HCT116 (cell line): ENCODE data around the gene DHX30. TPM values are rescaled to one million over a fixed set of nuclear protein-coding genes. Genes with fewer than 3 reads are reported as not detected.

Source experiments
- ATAC-seq: fragments of 200-7000 bp; cut with Tn5 transposase; 2 replicates; pipeline ENCODE4 v1.9.1; 2020; ENCODE audit warnings: mild to moderate bottlenecking, moderate library complexity
- BruUV-seq: library from RNA; stranded (reverse); fragments of 400-500 nt; replicated peaks from 2 replicates; lab custom pipeline; 2021; lab: Mats Ljungman, UMichigan
- CTCF ChIA-PET: fragments of 300-600 bp; sonication (Branson Sonifier 250); formaldehyde crosslinking; loops from one replicate; lab custom pipeline; 2021; ENCODE audit warnings: antibody characterized with exemption; lab: Charles Lee
- POLR2A ChIA-PET: fragments of 300-600, 350-600 bp; sonication (Branson Sonifier 250); formaldehyde crosslinking; loops from one replicate; lab custom pipeline; 2021; ENCODE audit warnings: antibody characterized with exemption; lab: Charles Lee
- RAD21 ChIA-PET, 2 experiments: fragments of 300-600 bp; sonication (Branson Sonifier 250); formaldehyde crosslinking; loops; one replicate each; lab custom pipeline; 2023; ENCODE audit warnings: low total read pairs in 2 of 2; ENCODE audit not compliant: uncharacterized antibody in 2 of 2, unreplicated experiment in 2 of 2, low non-redundant PET in 1 of 2; lab: Charles Lee
- DNase-seq: peaks from one replicate; pipeline ENCODE4 v3.0.0-alpha.2; 2010; ENCODE audit warnings: low read depth, low spot score
- H2AFZ ChIP-seq: fragments of 200-600 bp; shearing (Covaris generic), sonication (generic); 2 replicates; pipeline ENCODE4 v1.6.1; 2017; ENCODE audit warnings: low read depth, mixed run types, mixed read lengths, antibody characterized with exemption, low read length; ENCODE audit not compliant: poor library complexity, severe bottlenecking
- H3K27ac ChIP-seq: 2 replicates; pipeline ENCODE4 v1.5.1; 2012; ENCODE audit warnings: low read depth, low read length
- H3K27me3 ChIP-seq: fragments of 200-600 bp; sonication (generic); 2 replicates; pipeline ENCODE4 v1.6.1; 2016; ENCODE audit warnings: mixed run types, low read length, mixed read lengths; ENCODE audit not compliant: insufficient read depth
- H3K36me3 ChIP-seq, 2 experiments: fragments of 200-500 bp in 1 of 2; fragments of 200-600 bp in 1 of 2; sonication (Bioruptor generic) in 1 of 2; sonication (generic) in 1 of 2; 2 replicates each; pipeline versions ENCODE4 v1.5.1 to v1.6.1; 2014 to 2016; ENCODE audit warnings: low read length in 2 of 2, inconsistent platforms in 1 of 2, mixed read lengths in 1 of 2, mixed run types in 1 of 2; ENCODE audit not compliant: insufficient read depth in 2 of 2, control insufficient read depth in 1 of 2
- H3K4me1 ChIP-seq, 2 experiments: fragments of 200-600 bp in 1 of 2; sonication (generic) in 1 of 2; 2 replicates each; pipeline versions ENCODE4 v1.5.1 to v1.6.1; 2012 to 2017; ENCODE audit warnings: low read length in 2 of 2, inconsistent platforms in 1 of 2, mild to moderate bottlenecking in 1 of 2, mixed read lengths in 1 of 2, mixed run types in 1 of 2, moderate library complexity in 1 of 2; ENCODE audit not compliant: insufficient read depth in 2 of 2, control insufficient read depth in 1 of 2
- H3K4me2 ChIP-seq: fragments of 200-600 bp; sonication (generic); 2 replicates; pipeline ENCODE4 v1.6.1; 2017; ENCODE audit warnings: mixed run types, low read length, mixed read lengths
- H3K4me3 ChIP-seq, 2 experiments: fragments of 200-600 bp in 1 of 2; sonication (generic) in 1 of 2; replicated peaks in 1 of 2; 2 replicates each; pipeline ENCODE4 v1.5.1; 2011 to 2016; ENCODE audit warnings: low read length in 2 of 2, control low read depth in 1 of 2, low read depth in 1 of 2, mild to moderate bottlenecking in 1 of 2, mixed read lengths in 1 of 2, mixed run types in 1 of 2
- H3K79me2 ChIP-seq: fragments of 200-600 bp; sonication (generic); 2 replicates; pipeline ENCODE4 v1.6.1; 2017; ENCODE audit warnings: mild to moderate bottlenecking, mixed run types, low read length, moderate library complexity, mixed read lengths; ENCODE audit not compliant: insufficient read depth
- H3K9ac ChIP-seq: fragments of 200-600 bp; sonication (generic); 2 replicates; pipeline ENCODE4 v1.6.1; 2016; ENCODE audit warnings: low read length, mixed read lengths
- H3K9me2 ChIP-seq: fragments of 200-600 bp; sonication (generic), shearing (Covaris generic); 2 replicates; pipeline ENCODE4 v1.6.1; 2017; ENCODE audit warnings: mixed run types, mild to moderate bottlenecking, moderate library complexity; ENCODE audit not compliant: insufficient read depth
- H3K9me3 ChIP-seq, 2 experiments: fragments of 200-500 bp in 1 of 2; fragments of 200-600 bp in 1 of 2; sonication (Bioruptor generic) in 1 of 2; sonication (generic) in 1 of 2; 2 replicates each; pipeline ENCODE4 v1.6.1; 2014 to 2017; ENCODE audit warnings: low read length in 2 of 2, mixed read lengths in 2 of 2, inconsistent platforms in 1 of 2, low read depth in 1 of 2, mild to moderate bottlenecking in 1 of 2, mixed run types in 1 of 2, moderate library complexity in 1 of 2; ENCODE audit not compliant: control insufficient read depth in 1 of 2, insufficient read depth in 1 of 2
- H4K20me1 ChIP-seq: fragments of 200-600 bp; sonication (generic), shearing (Covaris generic); 2 replicates; pipeline ENCODE4 v1.6.1; 2017; ENCODE audit warnings: mixed run types, mild to moderate bottlenecking, moderate library complexity; ENCODE audit not compliant: insufficient read depth
- EZH2phosphoT487 ChIP-seq: fragments of 200-600 bp; IDR thresholded peaks from 2 replicates; pipeline ENCODE4 v1.6.1; 2018; ENCODE audit warnings: antibody characterized with exemption, borderline replicate concordance
- POLR2A ChIP-seq: IDR thresholded peaks from 2 replicates; pipeline ENCODE4 v1.7.0; 2011; ENCODE audit warnings: borderline replicate concordance; ENCODE audit not compliant: insufficient read depth, insufficient read length; ENCODE audit errors: extremely low read depth
- RAD21 ChIP-seq: IDR thresholded peaks from 2 replicates; pipeline ENCODE4 v1.6.1; 2012; ENCODE audit warnings: low read depth, mild to moderate bottlenecking
- SP1 ChIP-seq: IDR thresholded peaks from 2 replicates; pipeline ENCODE4 v1.6.1; 2012; ENCODE audit warnings: low read depth
- ZNF274 ChIP-seq: fragments of 200-500 bp; sonication (Bioruptor generic); IDR thresholded peaks from 2 replicates; pipeline ENCODE4 v1.6.1; 2014; ENCODE audit warnings: mild to moderate bottlenecking, low read depth, low read length, inconsistent platforms
- intact Hi-C: fragments of 100-400 bp; cut with micrococcal nuclease; formaldehyde crosslinking; loops from 2 replicates; pipeline ENCODE4 v1.10.0; 2022
- total RNA-seq: library from RNA; stranded (reverse); gene quantifications from one replicate; pipeline ENCODE4 v1.2.1, GENCODE V29; 2021; ENCODE audit not compliant: unreplicated experiment
- TF ChIP-seq, protein P1 (sequence below): IDR thresholded peaks from 2 replicates; pipeline ENCODE4 v1.6.1; 2011; ENCODE audit warnings: mild to moderate bottlenecking, low read length, moderate library complexity; ENCODE audit not compliant: insufficient replicate concordance; ENCODE audit errors: extremely low read depth
- TF ChIP-seq, protein P2 (sequence below): IDR thresholded peaks from 2 replicates; pipeline ENCODE4 v1.6.1; 2012; ENCODE audit warnings: low read depth
- TF ChIP-seq, protein P3 (sequence below), 3 experiments: fragments of 200-600 bp in 1 of 3; sonication (generic) in 1 of 3; IDR thresholded peaks in 2 of 3; conservative IDR thresholded peaks in 1 of 3; 2 replicates each; pipeline ENCODE4 v1.5.1; 2012 to 2017; ENCODE audit warnings: low read depth in 2 of 3, low read length in 2 of 3, antibody characterized with exemption in 1 of 3, borderline replicate concordance in 1 of 3, control low read depth in 1 of 3, mild to moderate bottlenecking in 1 of 3, mixed read lengths in 1 of 3, mixed run types in 1 of 3, moderate library complexity in 1 of 3; ENCODE audit not compliant: insufficient read depth in 1 of 3

DHX30 gene
- total RNA-seq, 1 experiment from 2014 or later = 114 TPM

- POLR2A ChIA-PET = no interaction called here
These were observed 62.3 kb downstream of the DHX30 start for GRCh38 chr3:47865192-47865591.

DNA sequence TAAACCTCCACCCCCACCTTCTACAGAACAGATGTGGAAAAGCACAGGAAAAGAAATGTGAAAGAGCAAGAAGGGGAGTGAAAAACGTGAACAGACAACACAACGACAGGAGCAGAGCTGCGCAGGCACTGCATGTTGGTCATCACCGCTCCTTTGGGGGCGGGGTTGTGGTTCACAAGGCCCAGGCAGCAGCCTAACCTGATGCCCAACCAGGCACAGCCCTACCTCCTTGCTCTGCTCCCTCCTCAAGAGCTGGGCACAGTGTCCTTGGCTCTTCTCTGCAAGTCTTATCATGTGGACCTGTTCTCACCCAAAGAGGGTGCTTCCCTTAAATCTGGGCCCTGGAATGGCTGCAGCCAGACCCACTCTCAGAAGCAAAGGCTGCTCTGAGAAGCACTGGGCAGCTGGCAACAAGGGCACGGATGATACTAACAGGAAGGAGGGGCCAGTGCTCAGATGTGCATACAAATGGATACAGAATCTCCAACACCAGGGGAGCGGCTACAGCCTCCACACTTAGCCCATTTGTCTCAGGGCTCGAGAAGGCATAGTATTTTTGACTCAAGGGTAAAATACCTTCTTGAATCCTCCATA lies 64.6 kb downstream of the DHX30 start:
- H3K9me2 ChIP-seq = no peaks in the 10 kb centered on the region
- no peaks in the 10 kb centered on the region for H3K27me3 ChIP-seq
- H3K9ac ChIP-seq = no peak overlapping the region
- ChIA-PET RAD21 (no interaction called here), POLR2A (no interaction called here), CTCF (no interaction called here)
- H3K27ac ChIP-seq = no peak overlapping the region
- no peak overlapping the region for H2AFZ ChIP-seq
- no peak for DNase-seq
- BruUV-seq = no TSS peak
- H3K36me3 ChIP-seq = peaks cover 25 to 48% of the 10 kb centered on the region in 2 experiments; a peak in 3 of 4 replicates
- no peaks in the 10 kb centered on the region for H3K9me3 ChIP-seq
- ATAC-seq = no peak
- no peak for TF ChIP-seq POLR2A
- TF ChIP-seq, protein P1, sequence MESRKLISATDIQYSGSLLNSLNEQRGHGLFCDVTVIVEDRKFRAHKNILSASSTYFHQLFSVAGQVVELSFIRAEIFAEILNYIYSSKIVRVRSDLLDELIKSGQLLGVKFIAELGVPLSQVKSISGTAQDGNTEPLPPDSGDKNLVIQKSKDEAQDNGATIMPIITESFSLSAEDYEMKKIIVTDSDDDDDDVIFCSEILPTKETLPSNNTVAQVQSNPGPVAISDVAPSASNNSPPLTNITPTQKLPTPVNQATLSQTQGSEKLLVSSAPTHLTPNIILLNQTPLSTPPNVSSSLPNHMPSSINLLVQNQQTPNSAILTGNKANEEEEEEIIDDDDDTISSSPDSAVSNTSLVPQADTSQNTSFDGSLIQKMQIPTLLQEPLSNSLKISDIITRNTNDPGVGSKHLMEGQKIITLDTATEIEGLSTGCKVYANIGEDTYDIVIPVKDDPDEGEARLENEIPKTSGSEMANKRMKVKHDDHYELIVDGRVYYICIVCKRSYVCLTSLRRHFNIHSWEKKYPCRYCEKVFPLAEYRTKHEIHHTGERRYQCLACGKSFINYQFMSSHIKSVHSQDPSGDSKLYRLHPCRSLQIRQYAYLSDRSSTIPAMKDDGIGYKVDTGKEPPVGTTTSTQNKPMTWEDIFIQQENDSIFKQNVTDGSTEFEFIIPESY = no peak
- no peak for TF ChIP-seq SP1
- no peak for TF ChIP-seq ZNF274
- TF ChIP-seq, protein P2, sequence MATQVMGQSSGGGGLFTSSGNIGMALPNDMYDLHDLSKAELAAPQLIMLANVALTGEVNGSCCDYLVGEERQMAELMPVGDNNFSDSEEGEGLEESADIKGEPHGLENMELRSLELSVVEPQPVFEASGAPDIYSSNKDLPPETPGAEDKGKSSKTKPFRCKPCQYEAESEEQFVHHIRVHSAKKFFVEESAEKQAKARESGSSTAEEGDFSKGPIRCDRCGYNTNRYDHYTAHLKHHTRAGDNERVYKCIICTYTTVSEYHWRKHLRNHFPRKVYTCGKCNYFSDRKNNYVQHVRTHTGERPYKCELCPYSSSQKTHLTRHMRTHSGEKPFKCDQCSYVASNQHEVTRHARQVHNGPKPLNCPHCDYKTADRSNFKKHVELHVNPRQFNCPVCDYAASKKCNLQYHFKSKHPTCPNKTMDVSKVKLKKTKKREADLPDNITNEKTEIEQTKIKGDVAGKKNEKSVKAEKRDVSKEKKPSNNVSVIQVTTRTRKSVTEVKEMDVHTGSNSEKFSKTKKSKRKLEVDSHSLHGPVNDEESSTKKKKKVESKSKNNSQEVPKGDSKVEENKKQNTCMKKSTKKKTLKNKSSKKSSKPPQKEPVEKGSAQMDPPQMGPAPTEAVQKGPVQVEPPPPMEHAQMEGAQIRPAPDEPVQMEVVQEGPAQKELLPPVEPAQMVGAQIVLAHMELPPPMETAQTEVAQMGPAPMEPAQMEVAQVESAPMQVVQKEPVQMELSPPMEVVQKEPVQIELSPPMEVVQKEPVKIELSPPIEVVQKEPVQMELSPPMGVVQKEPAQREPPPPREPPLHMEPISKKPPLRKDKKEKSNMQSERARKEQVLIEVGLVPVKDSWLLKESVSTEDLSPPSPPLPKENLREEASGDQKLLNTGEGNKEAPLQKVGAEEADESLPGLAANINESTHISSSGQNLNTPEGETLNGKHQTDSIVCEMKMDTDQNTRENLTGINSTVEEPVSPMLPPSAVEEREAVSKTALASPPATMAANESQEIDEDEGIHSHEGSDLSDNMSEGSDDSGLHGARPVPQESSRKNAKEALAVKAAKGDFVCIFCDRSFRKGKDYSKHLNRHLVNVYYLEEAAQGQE = no peak
- H4K20me1 ChIP-seq = no peaks in the 10 kb centered on the region
- intact Hi-C loops = no loop called here
- no peak overlapping the region for H3K4me2 ChIP-seq
- no peak overlapping the region for H3K4me3 ChIP-seq
- no peaks in the 10 kb centered on the region for H3K4me1 ChIP-seq
- no peaks in the 10 kb centered on the region for H3K79me2 ChIP-seq

More at GRCh38 chr3:47865192-47865591, 62.3 kb downstream of the DHX30 start:
- DNase-seq (no peak), ATAC-seq (peak; percentile 65; the same call in 1 of the 2 replicates)
- intact Hi-C loops = no loop called here
- no peak overlapping the region for H3K9ac ChIP-seq
- H3K9me2 ChIP-seq = no peaks in the 10 kb centered on the region
- no peak overlapping the region for H3K4me2 ChIP-seq
- no peak overlapping the region for H2AFZ ChIP-seq
- ChIA-PET RAD21 (interaction anchor here in 1 of 2 experiments (1.0 kb wide), 1 partner anchor 286 kb away, joined by 3 read pairs; no protein-coding TSS in a partner anchor), CTCF (interaction anchor here (1.1 to 1.3 kb wide), 2 partner anchors 286 to 293 kb away, joined by 5 to 10 read pairs; no protein-coding TSS in a partner anchor)
- H4K20me1 ChIP-seq = no peaks in the 10 kb centered on the region
- H3K4me3 ChIP-seq = no peak overlapping the region
- no peak overlapping the region for H3K27ac ChIP-seq
- BruUV-seq = no TSS peak
- H3K79me2 ChIP-seq = no peaks in the 10 kb centered on the region
- TF ChIP-seq EZH2phosphoT487 (no peak), SP1 (no peak), RAD21 (0 out of 2 replicates have a peak, but pooled peaks have one; percentile 11)
- TF ChIP-seq, protein P3, sequence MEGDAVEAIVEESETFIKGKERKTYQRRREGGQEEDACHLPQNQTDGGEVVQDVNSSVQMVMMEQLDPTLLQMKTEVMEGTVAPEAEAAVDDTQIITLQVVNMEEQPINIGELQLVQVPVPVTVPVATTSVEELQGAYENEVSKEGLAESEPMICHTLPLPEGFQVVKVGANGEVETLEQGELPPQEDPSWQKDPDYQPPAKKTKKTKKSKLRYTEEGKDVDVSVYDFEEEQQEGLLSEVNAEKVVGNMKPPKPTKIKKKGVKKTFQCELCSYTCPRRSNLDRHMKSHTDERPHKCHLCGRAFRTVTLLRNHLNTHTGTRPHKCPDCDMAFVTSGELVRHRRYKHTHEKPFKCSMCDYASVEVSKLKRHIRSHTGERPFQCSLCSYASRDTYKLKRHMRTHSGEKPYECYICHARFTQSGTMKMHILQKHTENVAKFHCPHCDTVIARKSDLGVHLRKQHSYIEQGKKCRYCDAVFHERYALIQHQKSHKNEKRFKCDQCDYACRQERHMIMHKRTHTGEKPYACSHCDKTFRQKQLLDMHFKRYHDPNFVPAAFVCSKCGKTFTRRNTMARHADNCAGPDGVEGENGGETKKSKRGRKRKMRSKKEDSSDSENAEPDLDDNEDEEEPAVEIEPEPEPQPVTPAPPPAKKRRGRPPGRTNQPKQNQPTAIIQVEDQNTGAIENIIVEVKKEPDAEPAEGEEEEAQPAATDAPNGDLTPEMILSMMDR (IDR thresholded peaks at IDR 0.05 in 2 of 3, conservative IDR thresholded peaks at IDR 0.05 in 1 of 3; ENCODE audit: borderline replicate concordance in 1 of 3, insufficient read depth in 1 of 3, low read depth in 2 of 3, low read length in 2 of 3) = peak in 1 of 3 experiments; percentile 28; a peak in 1 of 6 replicates
- H3K4me1 ChIP-seq = no peaks in the 10 kb centered on the region
- peaks cover 18 to 33% of the 10 kb centered on the region in 2 experiments; a peak in 3 of 4 replicates for H3K36me3 ChIP-seq
- H3K27me3 ChIP-seq = no peaks in the 10 kb centered on the region
- H3K9me3 ChIP-seq = no peaks in the 10 kb centered on the region
